GM23338 (cell line): ENCODE measurements around the gene MPHOSPH9. TPM values are rescaled to one million over a fixed set of nuclear protein-coding genes. Genes with fewer than 3 reads are reported as not detected.

Source experiments
- ATAC-seq: fragments of 200-7000 bp; cut with Tn5 transposase; 3 replicates; pipeline ENCODE4 v1.9.1; 2020
- DNase-seq: peaks from one replicate; pipeline ENCODE4 v3.0.0-alpha.2; 2015; ENCODE audit warnings: low spot score
- H2AFZ ChIP-seq: fragments of 200-600 bp; sonication (generic); 2 replicates; pipeline ENCODE4 v1.8.0; 2016; ENCODE audit warnings: antibody characterized with exemption, mild to moderate bottlenecking, moderate library complexity
- H3F3A ChIP-seq: fragments of 200-600 bp; sonication (generic); replicated peaks from 2 replicates; pipeline ENCODE4 v1.8.0; 2017; ENCODE audit warnings: antibody characterized with exemption, mixed run types, low read depth
- H3K27ac ChIP-seq: fragments of 200-600 bp; sonication (generic); 2 replicates; pipeline ENCODE4 v1.6.1; 2016; ENCODE audit warnings: low read depth
- H3K27me3 ChIP-seq: fragments of 200-600 bp; sonication (generic); 2 replicates; pipeline ENCODE4 v1.8.0; 2016; ENCODE audit warnings: mild to moderate bottlenecking, mixed run types, moderate library complexity; ENCODE audit not compliant: insufficient read depth
- H3K36me3 ChIP-seq: fragments of 200-600 bp; sonication (generic); 2 replicates; pipeline ENCODE4 v1.8.0; 2016; ENCODE audit warnings: mild to moderate bottlenecking; ENCODE audit not compliant: insufficient read depth
- H3K4me1 ChIP-seq: fragments of 200-600 bp; sonication (generic); 2 replicates; pipeline ENCODE4 v1.8.0; 2016; ENCODE audit warnings: mild to moderate bottlenecking, moderate library complexity; ENCODE audit not compliant: insufficient read depth
- H3K4me2 ChIP-seq: fragments of 200-600 bp; sonication (generic); 2 replicates; pipeline ENCODE4 v1.7.1; 2017; ENCODE audit warnings: mixed run types
- H3K4me3 ChIP-seq: fragments of 200-600 bp; sonication (generic); 2 replicates; pipeline ENCODE4 v1.6.1; 2016; ENCODE audit warnings: mixed run types
- H3K79me2 ChIP-seq: fragments of 200-600 bp; sonication (generic); replicated peaks from 2 replicates; pipeline ENCODE4 v1.8.0; 2017; ENCODE audit warnings: mild to moderate bottlenecking; ENCODE audit not compliant: insufficient read depth
- H3K9me2 ChIP-seq: fragments of 200-600 bp; sonication (generic); 2 replicates; pipeline ENCODE4 v1.8.0; 2017; ENCODE audit not compliant: insufficient read depth
- H4K20me1 ChIP-seq: fragments of 200-600 bp; sonication (generic); replicated peaks from 2 replicates; pipeline ENCODE4 v1.8.0; 2017; ENCODE audit warnings: mild to moderate bottlenecking; ENCODE audit not compliant: insufficient read depth
- H3K27ac Mint-ChIP-seq: 2 replicates; pipeline ENCODE4 v1.8.0; 2020; ENCODE audit warnings: inconsistent platforms, mild to moderate bottlenecking, moderate library complexity, mixed read lengths
- H3K27me3 Mint-ChIP-seq: 3 replicates; pipeline ENCODE4 v1.8.0; 2022; ENCODE audit warnings: low read depth, mild to moderate bottlenecking, moderate library complexity, mixed read lengths, inconsistent platforms; ENCODE audit not compliant: insufficient read depth, poor library complexity
- H3K36me3 Mint-ChIP-seq: 3 replicates; pipeline ENCODE4 v1.8.0; 2021; ENCODE audit warnings: low read depth, mild to moderate bottlenecking, inconsistent platforms, moderate library complexity, mixed read lengths
- H3K4me1 Mint-ChIP-seq: 3 replicates; pipeline ENCODE4 v1.8.0; 2020; ENCODE audit warnings: mild to moderate bottlenecking, inconsistent platforms, mixed read lengths
- H3K4me3 Mint-ChIP-seq: 3 replicates; pipeline ENCODE4 v1.8.0; 2021; ENCODE audit warnings: moderate library complexity, mild to moderate bottlenecking, inconsistent platforms, mixed read lengths
- H3K9me3 Mint-ChIP-seq: 3 replicates; pipeline ENCODE4 v1.8.0; 2020; ENCODE audit warnings: moderate library complexity, mild to moderate bottlenecking, inconsistent platforms, mixed read lengths
- CREB1 ChIP-seq: fragments of 250-450 bp; sonication (Bioruptor Pico); IDR thresholded peaks from 2 replicates; pipeline ENCODE4 v1.5.0; 2020; ENCODE audit warnings: low read depth, mild to moderate bottlenecking, moderate library complexity
- CTCF ChIP-seq, 2 experiments: fragments of 200-600 bp in 1 of 2; sonication (generic) in 1 of 2; conservative IDR thresholded peaks; 2 replicates each; pipeline versions ENCODE4 v1.5.1 to v1.6.1; 2016 to 2017; ENCODE audit warnings: antibody characterized with exemption in 2 of 2, low read depth in 2 of 2, mild to moderate bottlenecking in 2 of 2, moderate library complexity in 1 of 2
- ETS1 ChIP-seq: IDR thresholded peaks from 2 replicates; pipeline ENCODE4 v1.6.1; 2016; ENCODE audit warnings: antibody characterized with exemption
- EZH2 ChIP-seq: fragments of 200-600 bp; sonication (generic); IDR thresholded peaks from one replicate; pipeline ENCODE4 v1.8.0; 2017; ENCODE audit warnings: antibody characterized with exemption, mild to moderate bottlenecking, low read depth; ENCODE audit not compliant: unreplicated experiment
- EZH2phosphoT487 ChIP-seq: fragments of 200-600 bp; sonication (generic); IDR thresholded peaks from one replicate; pipeline ENCODE4 v1.8.1; 2018; ENCODE audit warnings: antibody characterized with exemption; ENCODE audit not compliant: unreplicated experiment
- JUNB ChIP-seq: IDR thresholded peaks from one replicate; pipeline ENCODE4 v1.6.1; 2016; ENCODE audit warnings: antibody characterized with exemption; ENCODE audit not compliant: unreplicated experiment
- NANOG ChIP-seq: IDR thresholded peaks from 2 replicates; pipeline ENCODE4 v1.6.1; 2016; ENCODE audit warnings: antibody characterized with exemption, borderline replicate concordance
- POLR2AphosphoS5 ChIP-seq: IDR thresholded peaks from 2 replicates; pipeline ENCODE4 v1.6.1; 2016; ENCODE audit warnings: antibody characterized with exemption, low read depth
- REST ChIP-seq: IDR thresholded peaks from one replicate; pipeline ENCODE4 v1.6.1; 2018; ENCODE audit warnings: antibody characterized with exemption; ENCODE audit not compliant: unreplicated experiment
- STAT1 ChIP-seq: IDR thresholded peaks from one replicate; pipeline ENCODE4 v1.6.1; 2016; ENCODE audit warnings: antibody characterized with exemption; ENCODE audit not compliant: unreplicated experiment
- ZNF114 ChIP-seq: fragments of 250-450 bp; sonication (Bioruptor Pico); IDR thresholded peaks from 2 replicates; pipeline ENCODE4 v1.5.0; 2020; ENCODE audit warnings: mild to moderate bottlenecking, moderate library complexity
- ZNF462 ChIP-seq: fragments of 250-450 bp; sonication (Bioruptor Pico); IDR thresholded peaks from 2 replicates; pipeline ENCODE4 v1.5.0; 2020; ENCODE audit warnings: mild to moderate bottlenecking, moderate library complexity
- polyA plus RNA-seq: library from polyadenylated mRNA; unstranded; fragments of >200 nt; fragmentation: Nextera tagmentation; extraction: Ambion mirVana; gene quantifications from 2 replicates; pipeline ENCODE4 v1.2.1, GENCODE V29; 2016
- total RNA-seq: library from RNA; depleted of rRNA; stranded (reverse); fragments of >200 nt; shearing (Covaris generic); gene quantifications from 2 replicates; pipeline ENCODE4 v1.2.3, GENCODE V29; 2014

Gene MPHOSPH9
- total and polyA plus RNA-seq, 2 experiments from 2014 or later: 30.5 to 77.9 TPM

GRCh38 chr12:123163227-123163626, 69.7 kb downstream of the MPHOSPH9 start (continued):
- TF ChIP-seq ZNF114 (CRISPR knock-in tag) (no peak), JUNB (no peak), CTCF (conservative IDR thresholded peaks at IDR 0.05; ENCODE audit: low read depth in 2 of 2) (no peak)

- Histone ChIP-seq H3K9me2 (no peaks in the 10 kb centered on the region), H4K20me1 (no peaks in the 10 kb centered on the region), H3F3A (no peaks in the 10 kb centered on the region; the same call in 1 of the 2 replicates), H3K36me3 (peaks cover 10% of the 10 kb centered on the region; the same call in 1 of the 2 replicates), H3K4me2 (no peak overlapping the region), H3K27me3 (no peaks in the 10 kb centered on the region), H3K27ac (no peak overlapping the region), H3K4me3 (no peak overlapping the region), H3K79me2 (no peaks in the 10 kb centered on the region), H3K4me1 (no peaks in the 10 kb centered on the region), H2AFZ (no peak overlapping the region)
- Mint-ChIP-seq H3K27ac (no peak overlapping the region), H3K4me3 (no peak overlapping the region), H3K9me3 (no peaks in the 10 kb centered on the region), H3K27me3 (no peaks in the 10 kb centered on the region), H3K36me3 (peaks cover 32% of the 10 kb centered on the region; the same call in 2 of the 3 replicates), H3K4me1 (no peaks in the 10 kb centered on the region)
- no peak for ATAC-seq
- no peak for DNase-seq
- TF ChIP-seq EZH2 (no peak), REST (no peak), JUNB (no peak), EZH2phosphoT487 (no peak), POLR2AphosphoS5 (no peak), CREB1 (CRISPR knock-in tag) (no peak), ZNF114 (CRISPR knock-in tag) (no peak), ETS1 (no peak), STAT1 (no peak), NANOG (no peak), ZNF462 (CRISPR knock-in tag) (no peak)
These were observed 72.0 kb downstream of the MPHOSPH9 start for GRCh38 chr12:123160801-123161487.
